ENCODE results near the gene ASB10. TPM values are rescaled to one million over a fixed set of nuclear protein-coding genes. Genes with fewer than 3 reads are reported as not detected.

ASB10 gene
- total RNA-seq, 6 experiments from 2014 or later = not detected

DNA sequence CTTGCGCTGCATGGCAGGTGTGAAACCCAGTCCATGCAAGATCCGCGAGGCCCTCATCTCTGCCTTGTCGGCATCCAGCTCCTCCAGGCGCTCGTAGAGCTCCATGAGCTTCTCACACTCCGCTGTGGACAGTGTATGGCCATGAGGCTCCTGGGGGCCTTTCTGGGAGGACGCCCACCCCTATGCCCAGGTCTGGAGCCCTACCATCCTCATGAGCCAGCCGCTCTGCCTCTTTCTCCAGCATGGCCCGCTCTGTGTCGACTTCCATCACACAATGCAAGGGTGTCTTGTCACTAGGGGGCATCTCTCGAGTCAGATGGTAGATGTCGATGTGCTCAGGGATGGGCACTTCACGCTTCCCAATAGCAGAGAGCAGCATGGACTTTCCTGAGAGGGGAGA, 36.7 kb upstream of the ASB10 start:
- Histone ChIP-seq H3K9me3 (no peaks in the 10 kb centered on the region), H3K4me3 (no peak overlapping the region), H3K36me3 (peaks cover 0 to 56% (median 22%) of the 10 kb centered on the region in 4 donors), H3K4me1 (peaks cover 0 to 14% (median 5%) of the 10 kb centered on the region in 4 donors), H3K27ac (no peak overlapping the region), H3K27me3 (no peaks in the 10 kb centered on the region)
- DNase-seq (no peak), ATAC-seq (no peak)
- TF ChIP-seq POLR2A (IDR thresholded peaks at IDR 0.05) (no peak), CTCF (IDR thresholded peaks at IDR 0.05) (no peak)
- intact Hi-C loops (cut with DNase I) = no loop called here
- WGBS (ENCODE audit: insufficient coverage, low coverage, low lambda C conversion rate, missing lambda C conversion rate) = no CpG with 5 or more reads among the region's 14 CpGs

GRCh38 chr7:151218170-151218569, 31.1 kb upstream of the ASB10 start:
- no peaks in the 10 kb centered on the region for H3K9me3 ChIP-seq
- no peaks in the 10 kb centered on the region for H3K27me3 ChIP-seq
- ATAC-seq (no peak), DNase-seq (no peak)
- H3K36me3 ChIP-seq = peaks cover 0 to 90% (median 34%) of the 10 kb centered on the region in 4 donors
- no peak overlapping the region for H3K27ac ChIP-seq
- no peak overlapping the region for H3K4me3 ChIP-seq
- no peak for TF ChIP-seq CTCF (IDR thresholded peaks at IDR 0.05)
- no peak for TF ChIP-seq POLR2A (IDR thresholded peaks at IDR 0.05)
- intact Hi-C loops (cut with DNase I) = no loop called here
- 92% methylated on average over 4 of the region's 9 CpGs for WGBS (ENCODE audit: insufficient coverage, low coverage, low lambda C conversion rate, missing lambda C conversion rate)
- H3K4me1 ChIP-seq = no peaks in the 10 kb centered on the region

GRCh38 chr7:151215396-151215795, 28.3 kb upstream of the ASB10 start:
- H3K4me3 ChIP-seq = no peak overlapping the region
- ATAC-seq (no peak), DNase-seq (no peak)
- whole genome bisulfite sequencing (ENCODE audit: insufficient coverage, low coverage, low lambda C conversion rate, missing lambda C conversion rate) = 92% methylated on average over 4 of the region's 5 CpGs
- no peaks in the 10 kb centered on the region for H3K27me3 ChIP-seq
- H3K4me1 ChIP-seq = no peaks in the 10 kb centered on the region
- TF ChIP-seq POLR2A (IDR thresholded peaks at IDR 0.05) (no peak), CTCF (IDR thresholded peaks at IDR 0.05) (no peak)
- H3K27ac ChIP-seq = no peak overlapping the region
- intact Hi-C loops (cut with DNase I) = no loop called here
- H3K36me3 ChIP-seq = peaks cover 0 to 67% (median 26%) of the 10 kb centered on the region in 4 donors
- H3K9me3 ChIP-seq = no peaks in the 10 kb centered on the region

GRCh38 chr7:151213826-151214225, 26.8 kb upstream of the ASB10 start:
- Histone ChIP-seq H3K27me3 (no peaks in the 10 kb centered on the region), H3K9me3 (no peaks in the 10 kb centered on the region), H3K4me3 (no peak overlapping the region), H3K36me3 (peaks cover 0 to 56% (median 21%) of the 10 kb centered on the region in 4 donors), H3K27ac (no peak overlapping the region), H3K4me1 (no peaks in the 10 kb centered on the region)
- TF ChIP-seq CTCF (IDR thresholded peaks at IDR 0.05) = no peak
- TF ChIP-seq POLR2A (IDR thresholded peaks at IDR 0.05) = no peak
- intact Hi-C loops (cut with DNase I) = no loop called here
- WGBS (ENCODE audit: insufficient coverage, low coverage, low lambda C conversion rate, missing lambda C conversion rate) = no CpG with 5 or more reads among the region's 3 CpGs
- ATAC-seq (no peak), DNase-seq (no peak)

- no peak for DNase-seq
- Histone ChIP-seq H3K9me3 (no peaks in the 10 kb centered on the region), H3K27ac (no peak overlapping the region), H3K27me3 (no peaks in the 10 kb centered on the region), H3K4me3 (no peak overlapping the region), H3K36me3 (peaks cover 0 to 44% (median 15%) of the 10 kb centered on the region in 4 donors), H3K4me1 (no peaks in the 10 kb centered on the region)
- no peak for TF ChIP-seq CTCF (IDR thresholded peaks at IDR 0.05)
- no peak for TF ChIP-seq POLR2A (IDR thresholded peaks at IDR 0.05)
- ATAC-seq = no peak
- intact Hi-C loops (cut with DNase I) = no loop called here
- 85% methylated on average over 5 of the region's 5 CpGs for WGBS (ENCODE audit: insufficient coverage, low coverage, low lambda C conversion rate, missing lambda C conversion rate)
These were observed 25.6 kb upstream of the ASB10 start for GRCh38 chr7:151212626-151213025.
